Testis (tissue), 2 donors: ENCODE measurements around the gene SLC38A2.

Experiments
- CTCF ChIP-seq, 3 experiments: fragments of 450-650 bp in 2 of 3; fragments of 200-600 bp in 1 of 3; sonication (generic) in 1 of 3; IDR thresholded peaks; one replicate each; pipeline ENCODE4 v1.5.1; 2016 to 2019; ENCODE audit warnings: antibody characterized with exemption in 3 of 3, mild to moderate bottlenecking in 2 of 3, moderate library complexity in 1 of 3
- POLR2A ChIP-seq: fragments of 450-650 bp; IDR thresholded peaks from one replicate; pipeline ENCODE4 v1.6.1; 2017; ENCODE audit warnings: antibody characterized with exemption, mild to moderate bottlenecking, moderate library complexity

- TF ChIP-seq CTCF (IDR thresholded peaks at IDR 0.05) (no peak), POLR2A (no peak)
These were observed 47.1 kb upstream of the SLC38A2 start for GRCh38 chr12:46419675-46420074.
